Natural killer cell (primary cell): ENCODE measurements around the gene PLSCR4. TPM values are rescaled to one million over a fixed set of nuclear protein-coding genes. Genes with fewer than 3 reads are reported as not detected.

Source experiments
- ATAC-seq, 3 donors: fragments of 150-1000 bp in 2 of 3; fragments of 200-7000 bp in 1 of 3; cut with Tn5 transposase; 1 replicate in 1 of 3; 2 replicates in 2 of 3; pipeline ENCODE4 v1.10.0; 2021; ENCODE audit warnings: mild to moderate bottlenecking in 2 of 3, moderate library complexity in 2 of 3
- DNase-seq, 2 donors: peaks; one replicate each; pipeline versions ENCODE4 v3.0.0 to v3.0.0-alpha.2; 2013 to 2021; ENCODE audit warnings: mixed read lengths in 1 of 2
- H3K27ac ChIP-seq: one replicate; pipeline ENCODE4 v1.5.1; 2013; ENCODE audit warnings: mild to moderate bottlenecking, low read length
- H3K27me3 ChIP-seq: one replicate; pipeline ENCODE4 v1.6.1; 2013; ENCODE audit warnings: low read length; ENCODE audit not compliant: control insufficient read depth, insufficient read depth
- H3K36me3 ChIP-seq: one replicate; pipeline ENCODE4 v1.6.1; 2013; ENCODE audit warnings: low read length; ENCODE audit not compliant: control insufficient read depth, insufficient read depth
- H3K4me1 ChIP-seq: one replicate; pipeline ENCODE4 v1.6.1; 2013; ENCODE audit warnings: low read length; ENCODE audit not compliant: control insufficient read depth, insufficient read depth
- H3K4me3 ChIP-seq: one replicate; pipeline ENCODE4 v1.5.1; 2013; ENCODE audit warnings: low read length
- H3K9me3 ChIP-seq: one replicate; pipeline ENCODE4 v1.6.1; 2013; ENCODE audit warnings: low read length; ENCODE audit not compliant: control insufficient read depth, insufficient read depth
- H3K27ac Mint-ChIP-seq, 2 donors: one replicate each; pipeline ENCODE4 v1.8.0; 2022; ENCODE audit warnings: mild to moderate bottlenecking in 2 of 2, mixed read lengths in 2 of 2, moderate library complexity in 1 of 2
- H3K27me3 Mint-ChIP-seq, 2 donors: one replicate each; pipeline ENCODE4 v1.8.0; 2022; ENCODE audit warnings: low read depth in 2 of 2, mixed read lengths in 2 of 2
- H3K36me3 Mint-ChIP-seq: one replicate; pipeline ENCODE4 v1.8.0; 2022; ENCODE audit warnings: mixed read lengths
- H3K4me1 Mint-ChIP-seq, 2 donors: one replicate each; pipeline ENCODE4 v1.8.0; 2022; ENCODE audit warnings: mixed read lengths in 2 of 2
- H3K4me3 Mint-ChIP-seq: one replicate; pipeline ENCODE4 v1.8.0; 2022; ENCODE audit warnings: mild to moderate bottlenecking, moderate library complexity, mixed read lengths
- H3K9me3 Mint-ChIP-seq, 2 donors: one replicate each; pipeline ENCODE4 v1.8.0; 2022; ENCODE audit warnings: mixed read lengths in 2 of 2
- WGBS: methylation state at CpG from one replicate; pipeline ENCODE4 v1.1.7; 2013; ENCODE audit warnings: missing lambda C conversion rate; ENCODE audit not compliant: insufficient coverage; 5-methylcytosine and 5-hydroxymethylcytosine counted together
- intact Hi-C: fragments of 100-400 bp; cut with micrococcal nuclease; formaldehyde crosslinking; loops from one replicate; pipeline ENCODE4 v1.14.2; 2022
- total RNA-seq, 4 donors: library from RNA; stranded (reverse); fragments of 120-200 nt in 1 of 4; gene quantifications; one replicate each; pipeline versions ENCODE4 v1.2.3 to v1.2.4, GENCODE V29; 2013 to 2022
- TF ChIP-seq, protein P1 (sequence below): fragments of 200-600 bp; IDR thresholded peaks from one replicate; pipeline ENCODE4 v1.8.0; 2022; ENCODE audit warnings: antibody characterized with exemption

Gene PLSCR4
- total RNA-seq, 3 donors from 2014 or later (not counting 1 experiment from before 2014, with no cell fraction given) = 0.11 to 0.21 TPM; not detected in 1

DNA sequence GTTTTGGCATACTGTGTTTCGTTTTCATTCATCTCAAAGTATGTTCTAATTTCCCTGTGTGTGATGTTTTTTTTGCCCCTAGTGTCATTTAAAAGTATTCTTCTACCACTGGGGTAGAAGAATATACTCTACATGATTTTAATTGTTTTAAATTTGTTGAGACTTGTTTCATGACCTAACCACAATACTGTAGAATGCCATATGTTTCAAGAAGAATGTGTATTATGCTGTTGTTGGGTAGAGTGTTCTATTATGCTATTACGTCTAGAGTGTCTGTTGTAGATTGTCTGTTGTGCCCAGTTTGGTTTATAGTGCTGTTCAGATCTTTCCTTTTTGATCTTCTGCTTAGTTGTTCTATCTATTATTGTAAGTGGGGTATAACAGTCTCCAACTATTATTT is 36.4 kb downstream of the PLSCR4 start:
- intact Hi-C loops = no loop called here
- no peaks in the 10 kb centered on the region for H3K36me3 Mint-ChIP-seq

DNA sequence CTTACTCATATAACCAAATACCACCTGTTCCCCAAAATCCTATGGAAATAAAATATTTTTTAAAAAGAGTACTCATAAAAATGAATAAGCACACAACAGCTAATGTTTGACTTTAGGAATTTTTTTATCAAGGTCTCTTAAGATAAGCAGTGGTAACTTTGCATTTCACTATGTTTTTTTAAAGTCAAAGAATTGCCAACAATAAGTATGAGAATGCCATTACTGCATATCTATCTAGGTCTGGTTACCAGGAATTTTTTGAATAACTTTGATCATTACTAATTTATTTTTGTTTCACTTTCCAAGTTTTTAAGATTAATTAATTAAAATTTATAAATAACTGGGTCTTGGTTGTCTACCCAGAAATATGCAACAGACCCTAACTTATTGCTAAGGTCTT is 41.5 kb downstream of the PLSCR4 start:
- no peaks in the 10 kb centered on the region for H3K36me3 ChIP-seq
- DNase-seq = no peak
- H3K36me3 Mint-ChIP-seq = no peaks in the 10 kb centered on the region
- H3K27me3 Mint-ChIP-seq = no peaks in the 10 kb centered on the region
- no peak overlapping the region for H3K27ac Mint-ChIP-seq
- intact Hi-C loops = no loop called here
- H3K27ac ChIP-seq = no peak overlapping the region
- TF ChIP-seq, protein P1, sequence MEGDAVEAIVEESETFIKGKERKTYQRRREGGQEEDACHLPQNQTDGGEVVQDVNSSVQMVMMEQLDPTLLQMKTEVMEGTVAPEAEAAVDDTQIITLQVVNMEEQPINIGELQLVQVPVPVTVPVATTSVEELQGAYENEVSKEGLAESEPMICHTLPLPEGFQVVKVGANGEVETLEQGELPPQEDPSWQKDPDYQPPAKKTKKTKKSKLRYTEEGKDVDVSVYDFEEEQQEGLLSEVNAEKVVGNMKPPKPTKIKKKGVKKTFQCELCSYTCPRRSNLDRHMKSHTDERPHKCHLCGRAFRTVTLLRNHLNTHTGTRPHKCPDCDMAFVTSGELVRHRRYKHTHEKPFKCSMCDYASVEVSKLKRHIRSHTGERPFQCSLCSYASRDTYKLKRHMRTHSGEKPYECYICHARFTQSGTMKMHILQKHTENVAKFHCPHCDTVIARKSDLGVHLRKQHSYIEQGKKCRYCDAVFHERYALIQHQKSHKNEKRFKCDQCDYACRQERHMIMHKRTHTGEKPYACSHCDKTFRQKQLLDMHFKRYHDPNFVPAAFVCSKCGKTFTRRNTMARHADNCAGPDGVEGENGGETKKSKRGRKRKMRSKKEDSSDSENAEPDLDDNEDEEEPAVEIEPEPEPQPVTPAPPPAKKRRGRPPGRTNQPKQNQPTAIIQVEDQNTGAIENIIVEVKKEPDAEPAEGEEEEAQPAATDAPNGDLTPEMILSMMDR = no peak
- no peak overlapping the region for H3K4me3 ChIP-seq
- H3K9me3 ChIP-seq = no peaks in the 10 kb centered on the region
- H3K4me1 Mint-ChIP-seq = no peaks in the 10 kb centered on the region
- no peaks in the 10 kb centered on the region for H3K27me3 ChIP-seq
- ATAC-seq = no peak
- no peaks in the 10 kb centered on the region for H3K4me1 ChIP-seq
- no peaks in the 10 kb centered on the region for H3K9me3 Mint-ChIP-seq
- no peak overlapping the region for H3K4me3 Mint-ChIP-seq

More for the DNA sequence above, 36.4 kb downstream of the PLSCR4 start:
- Histone ChIP-seq H3K36me3 (no peaks in the 10 kb centered on the region), H3K9me3 (no peaks in the 10 kb centered on the region), H3K27ac (no peak overlapping the region), H3K4me1 (no peaks in the 10 kb centered on the region), H3K4me3 (no peak overlapping the region), H3K27me3 (no peaks in the 10 kb centered on the region)
- DNase-seq (no peak), ATAC-seq (no peak)
- 100% methylated on average over 1 of the region's 2 CpGs for WGBS
- Mint-ChIP-seq H3K4me3 (no peak overlapping the region), H3K9me3 (no peaks in the 10 kb centered on the region), H3K27ac (no peak overlapping the region), H3K27me3 (no peaks in the 10 kb centered on the region), H3K4me1 (no peaks in the 10 kb centered on the region)
- TF ChIP-seq, protein P1 = no peak

DNA sequence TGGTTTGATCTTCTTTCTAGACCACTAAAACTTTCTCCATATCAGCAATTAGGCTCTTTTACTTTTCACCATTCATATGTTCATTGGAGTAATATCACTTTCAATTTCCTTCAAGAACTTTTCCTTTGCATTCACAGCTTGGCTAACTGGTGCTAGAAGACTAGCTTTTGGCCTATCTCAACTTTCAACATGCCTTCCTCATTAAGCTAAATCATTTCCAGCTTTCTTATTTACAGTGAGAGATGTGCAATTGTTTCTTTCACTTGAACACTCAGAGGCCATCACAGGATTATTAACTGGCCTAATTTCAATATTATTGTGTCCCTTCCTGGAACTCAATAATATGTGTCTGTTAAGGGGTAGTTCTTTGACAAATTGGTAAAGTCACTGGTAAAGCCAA is 47.1 kb downstream of the PLSCR4 start:
- TF ChIP-seq, protein P1 = no peak

DNA sequence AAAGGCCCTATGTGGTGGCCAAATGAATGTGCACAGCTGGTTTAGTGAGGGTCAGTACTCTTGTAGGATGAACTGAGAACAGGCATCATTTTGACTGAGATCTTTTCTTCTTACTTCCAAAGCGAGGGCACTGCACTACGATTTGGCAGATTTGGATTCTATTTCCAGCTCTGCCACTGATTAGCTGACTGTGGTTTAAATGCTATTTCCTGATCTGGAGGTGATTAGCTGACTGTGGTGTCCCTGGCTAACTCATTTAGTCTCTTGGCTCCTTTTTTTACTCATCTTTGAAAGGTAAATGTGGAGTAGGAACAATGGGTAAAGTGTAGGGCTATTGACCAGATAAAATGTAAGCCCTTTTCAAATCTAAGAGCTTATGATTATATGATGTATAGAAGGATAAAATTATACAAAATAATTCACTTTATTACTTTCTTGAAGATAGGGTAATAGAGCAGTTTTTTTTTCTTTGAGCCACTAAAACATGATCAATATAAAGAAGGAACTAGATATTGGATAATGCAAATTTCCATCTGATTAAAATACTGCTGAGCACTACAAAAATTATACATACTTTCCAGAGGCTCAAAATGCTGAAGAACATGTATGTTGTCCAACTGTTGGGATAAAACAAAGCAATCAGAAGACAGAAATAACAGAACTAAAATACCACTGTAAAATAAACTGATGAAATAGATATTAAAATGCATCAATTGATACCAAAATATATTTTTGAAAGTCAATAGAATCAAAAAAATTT is 50.3 kb downstream of the PLSCR4 start:
- Histone ChIP-seq H3K4me1 (no peaks in the 10 kb centered on the region), H3K4me3 (no peak overlapping the region), H3K36me3 (no peaks in the 10 kb centered on the region), H3K9me3 (no peaks in the 10 kb centered on the region), H3K27me3 (no peaks in the 10 kb centered on the region), H3K27ac (no peak overlapping the region)
- no peaks in the 10 kb centered on the region for H3K36me3 Mint-ChIP-seq
- TF ChIP-seq, protein P1 = no peak
- intact Hi-C loops = no loop called here
- H3K4me3 Mint-ChIP-seq = no peak overlapping the region
- no peaks in the 10 kb centered on the region for H3K27me3 Mint-ChIP-seq
- ATAC-seq (no peak), DNase-seq (no peak)
- 67% methylated on average over 2 of the region's 2 CpGs for WGBS
- H3K27ac Mint-ChIP-seq = no peak overlapping the region
- no peaks in the 10 kb centered on the region for H3K4me1 Mint-ChIP-seq
- no peaks in the 10 kb centered on the region for H3K9me3 Mint-ChIP-seq

More for the DNA sequence above, 47.1 kb downstream of the PLSCR4 start:
- Mint-ChIP-seq H3K27ac (no peak overlapping the region), H3K4me1 (no peaks in the 10 kb centered on the region), H3K27me3 (no peaks in the 10 kb centered on the region), H3K9me3 (no peaks in the 10 kb centered on the region), H3K36me3 (no peaks in the 10 kb centered on the region), H3K4me3 (no peak overlapping the region)
- no peak overlapping the region for H3K4me3 ChIP-seq
- intact Hi-C loops = no loop called here
- no peaks in the 10 kb centered on the region for H3K4me1 ChIP-seq
- no peaks in the 10 kb centered on the region for H3K9me3 ChIP-seq
- no peak overlapping the region for H3K27ac ChIP-seq
- no peaks in the 10 kb centered on the region for H3K36me3 ChIP-seq
- ATAC-seq = no peak
- no peaks in the 10 kb centered on the region for H3K27me3 ChIP-seq
- no peak for DNase-seq
